CD4-positive, alpha-beta T cell (primary cell): ENCODE measurements around the gene SMIM14. TPM values are rescaled to one million over a fixed set of nuclear protein-coding genes. Genes with fewer than 3 reads are reported as not detected.
"Not testable (repeated sequence)": the region's sequence is repeated elsewhere in the genome, so short reads cannot be mapped to it uniquely, and the experiment has no call there.

Experiments used
- ATAC-seq: fragments of 200-7000 bp; cut with Tn5 transposase; one replicate; pipeline ENCODE4 v1.10.0; 2022; ENCODE audit warnings: mild to moderate bottlenecking; ENCODE audit not compliant: poor library complexity
- CTCF ChIA-PET: fragments of 350-600 bp; sonication (Branson Sonifier 250); formaldehyde crosslinking; loops from one replicate; lab custom pipeline; 2021; ENCODE audit warnings: antibody characterized with exemption, inconsistent platforms; lab: Charles Lee
- POLR2A ChIA-PET: fragments of 350-600 bp; sonication (Branson Sonifier 250); formaldehyde crosslinking; loops from one replicate; lab custom pipeline; 2021; ENCODE audit warnings: antibody characterized with exemption, inconsistent platforms; lab: Charles Lee
- DNase-seq, 14 experiments: peaks; one replicate each; pipeline ENCODE4 v3.0.0-alpha.2; 2013 to 2020; ENCODE audit warnings: mixed read lengths in 2 of 14
- H3K27ac ChIP-seq, 2 donors: one replicate each; pipeline versions ENCODE4 v1.5.1 to v1.7.0; 2013; ENCODE audit warnings: low read length in 2 of 2, low read depth in 1 of 2, mild to moderate bottlenecking in 1 of 2
- H3K27me3 ChIP-seq, 2 experiments: 1 replicate in 1 of 2; 2 replicates in 1 of 2; pipeline versions ENCODE4 v1.6.1 to v1.7.0; 2013; ENCODE audit warnings: low read length in 2 of 2, control low read depth in 1 of 2, mild to moderate bottlenecking in 1 of 2, moderate library complexity in 1 of 2; ENCODE audit not compliant: insufficient read depth in 2 of 2, control insufficient read depth in 1 of 2
- H3K36me3 ChIP-seq: one replicate; pipeline ENCODE4 v1.6.1; 2013; ENCODE audit warnings: low read length, control low read depth; ENCODE audit not compliant: insufficient read depth
- H3K4me1 ChIP-seq: one replicate; pipeline ENCODE4 v1.6.1; 2013; ENCODE audit warnings: low read length, control low read depth; ENCODE audit not compliant: insufficient read depth
- H3K4me3 ChIP-seq: one replicate; pipeline ENCODE4 v1.5.1; 2013; ENCODE audit warnings: mild to moderate bottlenecking, low read length, moderate library complexity
- H3K9me3 ChIP-seq, 2 experiments: 1 replicate in 1 of 2; 2 replicates in 1 of 2; pipeline versions ENCODE4 v1.6.1 to v1.7.0; 2013; ENCODE audit warnings: low read length in 2 of 2, mild to moderate bottlenecking in 2 of 2, control low read depth in 1 of 2, moderate library complexity in 1 of 2; ENCODE audit not compliant: control insufficient read depth in 1 of 2, insufficient read depth in 1 of 2
- H3K27ac Mint-ChIP-seq: one replicate; pipeline ENCODE4 v1.8.0; 2020; ENCODE audit warnings: mixed read lengths
- H3K27me3 Mint-ChIP-seq: one replicate; pipeline ENCODE4 v1.8.0; 2021; ENCODE audit warnings: mixed read lengths
- H3K36me3 Mint-ChIP-seq: one replicate; pipeline ENCODE4 v1.8.0; 2021; ENCODE audit warnings: low read depth, mixed read lengths
- H3K4me1 Mint-ChIP-seq: one replicate; pipeline ENCODE4 v1.8.0; 2021; ENCODE audit warnings: low read depth, mixed read lengths
- H3K4me3 Mint-ChIP-seq: one replicate; pipeline ENCODE4 v1.8.0; 2020; ENCODE audit warnings: mild to moderate bottlenecking, mixed read lengths
- H3K9me3 Mint-ChIP-seq: one replicate; pipeline ENCODE4 v1.8.0; 2020; ENCODE audit warnings: mixed read lengths
- intact Hi-C, 2 experiments: fragments of 100-400 bp; cut with DNase I in 1 of 2; cut with micrococcal nuclease in 1 of 2; formaldehyde crosslinking; loops; one replicate each; pipeline versions ENCODE4 v1.15.1 to v1.9.0; 2023 to 2025; cut with DNase I, micrococcal nuclease
- total RNA-seq, 174 experiments: library from RNA in 2 of 174; stranded (reverse) in 2 of 174; gene quantifications; one replicate each; pipeline ENCODE4 v1.2.3 and lab custom pipeline; 2021 to 2026
- TF ChIP-seq, protein P1 (sequence below): fragments of 200-600 bp; IDR thresholded peaks from one replicate; pipeline ENCODE4 v1.8.0; 2022; ENCODE audit warnings: antibody characterized with exemption, mild to moderate bottlenecking

SMIM14 gene
- total RNA-seq, 2 experiments from 2014 or later: 2.0 to 3.1 TPM

DNA sequence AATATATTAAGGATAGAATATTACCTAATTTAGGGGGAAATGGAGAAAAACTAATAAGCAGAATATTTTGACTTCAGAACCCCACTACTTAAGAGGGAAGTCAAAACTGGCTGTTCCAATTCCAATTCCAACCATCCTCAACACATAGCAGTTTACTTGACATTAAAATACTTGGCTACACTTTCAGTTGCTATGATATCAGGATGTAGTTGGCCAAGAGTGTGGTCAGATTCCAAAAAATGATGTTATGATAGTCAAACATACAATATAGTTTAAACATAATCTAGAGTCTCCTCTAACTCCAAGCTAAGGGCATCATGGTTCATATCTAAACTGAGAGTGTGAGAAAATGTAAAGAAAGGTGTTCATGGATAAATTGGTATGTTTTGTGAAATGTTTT, 16.5 kb upstream of the SMIM14 start:
- POLR2A ChIA-PET: no interaction called here
- CTCF ChIA-PET: no interaction called here
- intact Hi-C loops: no loop called here

DNA sequence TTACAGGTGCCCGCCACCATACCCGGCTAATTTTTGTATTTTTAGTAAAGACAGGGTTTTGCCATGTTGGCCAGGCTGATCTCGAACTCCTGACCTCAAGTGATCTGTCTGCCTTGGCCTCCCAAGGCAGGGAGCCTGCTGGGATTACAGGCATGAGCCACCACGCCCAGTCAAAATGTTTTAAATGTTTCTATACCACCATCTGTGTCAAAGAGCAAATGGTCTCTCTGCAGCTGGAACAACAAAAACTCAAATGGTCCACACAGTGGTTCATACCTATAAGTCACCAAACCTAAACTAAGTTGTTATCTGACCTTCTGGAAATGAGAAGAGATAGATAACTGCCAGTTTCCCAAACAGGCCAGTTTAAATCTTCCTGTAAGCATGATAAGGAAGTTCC, 12.9 kb upstream of the SMIM14 start:
- H3K4me1 Mint-ChIP-seq, DNase-seq, POLR2A ChIA-PET, H3K4me1 ChIP-seq, H3K4me3 Mint-ChIP-seq, H3K27ac Mint-ChIP-seq, H3K27me3 ChIP-seq, H3K4me3 ChIP-seq, H3K27me3 Mint-ChIP-seq, H3K27ac ChIP-seq, H3K9me3 Mint-ChIP-seq, H3K36me3 ChIP-seq, H3K36me3 Mint-ChIP-seq, ATAC-seq, intact Hi-C loops, H3K9me3 ChIP-seq, CTCF ChIA-PET: not testable (repeated sequence)

More for the DNA sequence above, 16.5 kb upstream of the SMIM14 start:
- H3K4me3 ChIP-seq: no peak overlapping the region
- ATAC-seq (no peak), DNase-seq (no peak)
- H3K9me3 Mint-ChIP-seq: no peaks in the 10 kb centered on the region
- TF ChIP-seq, protein P1, sequence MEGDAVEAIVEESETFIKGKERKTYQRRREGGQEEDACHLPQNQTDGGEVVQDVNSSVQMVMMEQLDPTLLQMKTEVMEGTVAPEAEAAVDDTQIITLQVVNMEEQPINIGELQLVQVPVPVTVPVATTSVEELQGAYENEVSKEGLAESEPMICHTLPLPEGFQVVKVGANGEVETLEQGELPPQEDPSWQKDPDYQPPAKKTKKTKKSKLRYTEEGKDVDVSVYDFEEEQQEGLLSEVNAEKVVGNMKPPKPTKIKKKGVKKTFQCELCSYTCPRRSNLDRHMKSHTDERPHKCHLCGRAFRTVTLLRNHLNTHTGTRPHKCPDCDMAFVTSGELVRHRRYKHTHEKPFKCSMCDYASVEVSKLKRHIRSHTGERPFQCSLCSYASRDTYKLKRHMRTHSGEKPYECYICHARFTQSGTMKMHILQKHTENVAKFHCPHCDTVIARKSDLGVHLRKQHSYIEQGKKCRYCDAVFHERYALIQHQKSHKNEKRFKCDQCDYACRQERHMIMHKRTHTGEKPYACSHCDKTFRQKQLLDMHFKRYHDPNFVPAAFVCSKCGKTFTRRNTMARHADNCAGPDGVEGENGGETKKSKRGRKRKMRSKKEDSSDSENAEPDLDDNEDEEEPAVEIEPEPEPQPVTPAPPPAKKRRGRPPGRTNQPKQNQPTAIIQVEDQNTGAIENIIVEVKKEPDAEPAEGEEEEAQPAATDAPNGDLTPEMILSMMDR: no peak
- no peaks in the 10 kb centered on the region for H3K4me1 Mint-ChIP-seq
- H3K27me3 ChIP-seq: no peaks in the 10 kb centered on the region
- H3K4me3 Mint-ChIP-seq: no peak overlapping the region
- H3K9me3 ChIP-seq: no peaks in the 10 kb centered on the region
- H3K27ac Mint-ChIP-seq: no peak overlapping the region
- no peak overlapping the region for H3K27ac ChIP-seq
- no peaks in the 10 kb centered on the region for H3K36me3 Mint-ChIP-seq
- no peaks in the 10 kb centered on the region for H3K4me1 ChIP-seq
- H3K36me3 ChIP-seq: no peaks in the 10 kb centered on the region
- no peaks in the 10 kb centered on the region for H3K27me3 Mint-ChIP-seq

DNA sequence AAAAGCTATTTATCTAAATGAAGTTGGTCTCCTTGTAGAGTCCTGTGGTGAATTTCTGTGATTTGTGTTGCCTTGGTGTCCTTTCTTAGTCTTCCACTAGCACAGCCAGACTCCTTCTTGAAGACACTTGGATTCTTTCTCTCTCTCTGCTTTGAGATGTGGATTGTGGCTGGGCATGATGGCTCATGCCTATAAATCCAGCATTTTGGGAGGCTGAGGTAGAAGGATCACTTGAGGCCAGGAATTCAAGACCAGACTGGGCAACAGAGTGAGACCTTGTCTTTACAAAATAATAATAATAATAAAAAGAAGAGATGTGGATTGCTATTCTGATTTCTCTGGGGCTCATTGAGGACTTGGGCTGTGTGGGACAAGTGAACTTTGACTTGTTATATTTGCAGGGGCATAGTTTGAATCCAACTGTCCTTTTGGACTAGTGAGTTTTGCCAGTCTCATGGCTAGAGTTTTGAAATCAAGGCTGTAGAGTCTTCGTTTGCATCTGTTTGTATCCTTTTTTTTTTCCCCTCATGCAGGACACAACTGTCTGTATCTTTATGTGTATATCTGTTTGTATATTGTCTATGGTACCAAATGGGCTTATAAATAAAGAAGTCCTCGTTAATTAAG, 11.1 kb upstream of the SMIM14 start:
- H3K4me3 ChIP-seq: no peak overlapping the region
- H3K9me3 ChIP-seq: no peaks in the 10 kb centered on the region
- no peaks in the 10 kb centered on the region for H3K4me1 ChIP-seq
- Mint-ChIP-seq H3K4me1 (no peaks in the 10 kb centered on the region), H3K27me3 (no peaks in the 10 kb centered on the region), H3K36me3 (no peaks in the 10 kb centered on the region), H3K9me3 (no peaks in the 10 kb centered on the region), H3K27ac (no peak overlapping the region), H3K4me3 (no peak overlapping the region)
- ChIA-PET POLR2A (interaction anchor here (1.3 kb wide), 1 partner anchor 11 kb away, joined by 5 read pairs; the partner anchor contains the start of gene SMIM14), CTCF (no interaction called here)
- intact Hi-C loops: no loop called here
- H3K36me3 ChIP-seq: no peaks in the 10 kb centered on the region
- TF ChIP-seq, protein P1: no peak
- ATAC-seq (no peak), DNase-seq (no peak)
- H3K27ac ChIP-seq: no peak overlapping the region
- H3K27me3 ChIP-seq: no peaks in the 10 kb centered on the region
